Liver (tissue), 3 donors: Measurements from ENCODE around the gene VWF.
"Not testable (repeated sequence)": the region's sequence is repeated elsewhere in the genome, so short reads cannot be mapped to it uniquely, and the experiment has no call there.

Source experiments
- CTCF ChIP-seq: fragments of 150-350 bp; IDR thresholded peaks from 2 replicates; pipeline ENCODE4 v1.5.1; 2017; ENCODE audit warnings: improper control_type of control experiment, low read depth, low read length; ENCODE audit not compliant: missing input control
- EGR1 ChIP-seq, 2 donors: IDR thresholded peaks; 2 replicates each; pipeline ENCODE4 v1.6.1; 2016 to 2018; ENCODE audit warnings: antibody characterized with exemption in 2 of 2, low read depth in 2 of 2
- GABPA ChIP-seq, 2 donors: IDR thresholded peaks in 1 of 2; conservative IDR thresholded peaks in 1 of 2; 2 replicates each; pipeline ENCODE4 v1.6.1; 2016; ENCODE audit warnings: antibody characterized with exemption in 2 of 2, mild to moderate bottlenecking in 1 of 2, moderate library complexity in 1 of 2
- HNF4G ChIP-seq: IDR thresholded peaks from 2 replicates; pipeline ENCODE4 v1.6.1; 2016; ENCODE audit warnings: antibody characterized with exemption
- MAX ChIP-seq: IDR thresholded peaks from 2 replicates; pipeline ENCODE4 v1.6.1; 2016; ENCODE audit warnings: antibody characterized with exemption
- RAD21 ChIP-seq, 2 donors: IDR thresholded peaks; 2 replicates each; pipeline ENCODE4 v1.6.1; 2016; ENCODE audit warnings: antibody characterized with exemption in 2 of 2, mild to moderate bottlenecking in 2 of 2
- SP1 ChIP-seq: IDR thresholded peaks from 2 replicates; pipeline ENCODE4 v1.6.1; 2018; ENCODE audit warnings: antibody characterized with exemption, mild to moderate bottlenecking
- YY1 ChIP-seq: IDR thresholded peaks from 2 replicates; pipeline ENCODE4 v1.6.1; 2016; ENCODE audit warnings: antibody characterized with exemption, mild to moderate bottlenecking
- TF ChIP-seq, protein P1 (sequence below): IDR thresholded peaks from 2 replicates; pipeline ENCODE4 v1.6.1; 2016; ENCODE audit warnings: antibody characterized with exemption, mild to moderate bottlenecking
- TF ChIP-seq, protein P2 (sequence below): IDR thresholded peaks from 2 replicates; pipeline ENCODE4 v1.6.1; 2016; ENCODE audit warnings: antibody characterized with exemption
- donor health status: healthy.
- donor health status: healthy.

DNA sequence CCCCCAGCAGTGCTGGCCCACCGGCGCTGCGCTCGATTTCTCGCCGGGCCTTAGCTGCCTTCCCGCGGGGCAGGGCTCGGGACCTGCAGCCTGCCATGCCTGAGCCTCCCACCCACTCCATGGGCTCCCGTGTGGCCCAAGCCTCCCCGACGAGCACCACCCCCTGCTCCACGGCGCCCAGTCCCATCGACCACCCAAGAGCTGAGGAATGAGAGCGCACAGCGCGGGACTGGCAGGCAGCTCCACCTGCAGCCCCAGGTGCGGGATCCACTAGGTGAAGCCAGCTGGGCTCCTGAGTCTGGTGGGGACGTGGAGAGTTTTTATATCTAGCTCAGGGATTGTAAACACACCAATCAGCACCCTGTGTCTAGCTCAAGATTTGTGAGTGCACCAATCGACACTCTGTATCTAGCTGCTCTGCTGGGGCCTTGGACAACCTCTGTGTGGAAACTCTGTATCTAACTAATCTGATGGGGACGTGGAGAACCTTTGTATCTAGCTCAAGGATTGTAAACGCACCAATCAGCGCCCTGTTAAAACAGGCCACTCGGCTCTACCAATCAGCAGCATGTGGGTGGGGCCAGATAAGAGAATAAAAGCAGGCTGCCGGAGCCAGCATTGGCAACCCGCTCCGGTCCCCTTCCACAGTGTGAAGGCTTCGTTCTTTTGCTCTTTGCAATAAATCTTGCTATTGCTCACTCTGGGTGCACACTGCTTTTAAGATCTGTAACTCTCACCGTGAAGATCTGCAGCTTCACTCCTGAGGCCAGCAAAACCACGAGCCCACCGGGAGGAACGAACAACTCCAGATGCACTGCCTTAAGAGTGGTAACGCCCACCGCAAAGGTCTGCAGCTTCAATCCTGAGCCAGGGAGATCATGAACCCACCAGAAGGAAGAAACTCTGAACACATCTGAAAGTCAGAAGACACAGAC, 18.2 kb upstream of the VWF start:
- TF ChIP-seq CTCF; HNF4G; EGR1 (IDR thresholded peaks at IDR 0.05; ENCODE audit: low read depth in 2 of 2); MAX; YY1; GABPA (IDR thresholded peaks at IDR 0.05 in 1 of 2, conservative IDR thresholded peaks at IDR 0.05 in 1 of 2); RAD21 (IDR thresholded peaks at IDR 0.05); SP1: not testable (repeated sequence)
- TF ChIP-seq, protein P1, sequence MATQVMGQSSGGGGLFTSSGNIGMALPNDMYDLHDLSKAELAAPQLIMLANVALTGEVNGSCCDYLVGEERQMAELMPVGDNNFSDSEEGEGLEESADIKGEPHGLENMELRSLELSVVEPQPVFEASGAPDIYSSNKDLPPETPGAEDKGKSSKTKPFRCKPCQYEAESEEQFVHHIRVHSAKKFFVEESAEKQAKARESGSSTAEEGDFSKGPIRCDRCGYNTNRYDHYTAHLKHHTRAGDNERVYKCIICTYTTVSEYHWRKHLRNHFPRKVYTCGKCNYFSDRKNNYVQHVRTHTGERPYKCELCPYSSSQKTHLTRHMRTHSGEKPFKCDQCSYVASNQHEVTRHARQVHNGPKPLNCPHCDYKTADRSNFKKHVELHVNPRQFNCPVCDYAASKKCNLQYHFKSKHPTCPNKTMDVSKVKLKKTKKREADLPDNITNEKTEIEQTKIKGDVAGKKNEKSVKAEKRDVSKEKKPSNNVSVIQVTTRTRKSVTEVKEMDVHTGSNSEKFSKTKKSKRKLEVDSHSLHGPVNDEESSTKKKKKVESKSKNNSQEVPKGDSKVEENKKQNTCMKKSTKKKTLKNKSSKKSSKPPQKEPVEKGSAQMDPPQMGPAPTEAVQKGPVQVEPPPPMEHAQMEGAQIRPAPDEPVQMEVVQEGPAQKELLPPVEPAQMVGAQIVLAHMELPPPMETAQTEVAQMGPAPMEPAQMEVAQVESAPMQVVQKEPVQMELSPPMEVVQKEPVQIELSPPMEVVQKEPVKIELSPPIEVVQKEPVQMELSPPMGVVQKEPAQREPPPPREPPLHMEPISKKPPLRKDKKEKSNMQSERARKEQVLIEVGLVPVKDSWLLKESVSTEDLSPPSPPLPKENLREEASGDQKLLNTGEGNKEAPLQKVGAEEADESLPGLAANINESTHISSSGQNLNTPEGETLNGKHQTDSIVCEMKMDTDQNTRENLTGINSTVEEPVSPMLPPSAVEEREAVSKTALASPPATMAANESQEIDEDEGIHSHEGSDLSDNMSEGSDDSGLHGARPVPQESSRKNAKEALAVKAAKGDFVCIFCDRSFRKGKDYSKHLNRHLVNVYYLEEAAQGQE = not testable (repeated sequence)
- TF ChIP-seq, protein P2, sequence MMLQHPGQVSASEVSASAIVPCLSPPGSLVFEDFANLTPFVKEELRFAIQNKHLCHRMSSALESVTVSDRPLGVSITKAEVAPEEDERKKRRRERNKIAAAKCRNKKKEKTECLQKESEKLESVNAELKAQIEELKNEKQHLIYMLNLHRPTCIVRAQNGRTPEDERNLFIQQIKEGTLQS = not testable (repeated sequence)
